ENCODE measurements around the gene PAFAH1B2. TPM values are rescaled to one million over a fixed set of nuclear protein-coding genes. Genes with fewer than 3 reads are reported as not detected.
"Not testable (repeated sequence)": the region's sequence is repeated elsewhere in the genome, so short reads cannot be mapped to it uniquely, and the experiment has no call there.

Gene PAFAH1B2
- total RNA-seq, 1 experiment from 2014 or later: 143 TPM

- no peak for DNase-seq
- Histone ChIP-seq H3K27me3 (no peaks in the 10 kb centered on the region), H3K9me3 (no peaks in the 10 kb centered on the region), H3K4me3 (no peak overlapping the region), H3K36me3 (no peaks in the 10 kb centered on the region)
These were observed 60.4 kb downstream of the PAFAH1B2 start for GRCh38 chr11:117204283-117205080.

GRCh38 chr11:117205211-117205818, 61.2 kb downstream of the PAFAH1B2 start:
- DNase-seq: no peak
- Histone ChIP-seq H3K36me3 (no peaks in the 10 kb centered on the region), H3K9me3 (no peaks in the 10 kb centered on the region), H3K27me3 (no peaks in the 10 kb centered on the region), H3K4me3 (no peak overlapping the region)

DNA sequence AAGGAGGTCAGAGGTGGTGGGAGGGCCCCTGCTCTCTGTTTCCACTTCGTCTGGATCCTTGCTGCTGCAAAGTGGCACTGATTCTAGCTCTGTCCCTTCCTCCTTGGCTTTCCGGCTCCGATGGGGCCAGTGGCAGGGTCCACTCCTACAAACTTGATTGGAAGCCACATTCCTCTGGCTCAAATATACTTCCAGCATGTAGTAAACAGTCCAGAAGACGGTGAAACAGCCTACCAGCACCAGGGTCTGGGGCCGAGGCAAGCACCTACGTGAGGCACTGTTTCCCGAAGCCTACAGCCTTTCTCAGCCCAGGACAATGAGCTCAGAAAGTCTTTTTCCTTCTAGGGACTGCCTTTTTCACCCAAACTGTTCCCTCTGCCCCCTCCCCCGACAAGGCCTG, 62.0 kb downstream of the PAFAH1B2 start:
- not testable (repeated sequence) for H3K9me3 ChIP-seq, H3K27me3 ChIP-seq, DNase-seq, H3K36me3 ChIP-seq, H3K4me3 ChIP-seq

DNA sequence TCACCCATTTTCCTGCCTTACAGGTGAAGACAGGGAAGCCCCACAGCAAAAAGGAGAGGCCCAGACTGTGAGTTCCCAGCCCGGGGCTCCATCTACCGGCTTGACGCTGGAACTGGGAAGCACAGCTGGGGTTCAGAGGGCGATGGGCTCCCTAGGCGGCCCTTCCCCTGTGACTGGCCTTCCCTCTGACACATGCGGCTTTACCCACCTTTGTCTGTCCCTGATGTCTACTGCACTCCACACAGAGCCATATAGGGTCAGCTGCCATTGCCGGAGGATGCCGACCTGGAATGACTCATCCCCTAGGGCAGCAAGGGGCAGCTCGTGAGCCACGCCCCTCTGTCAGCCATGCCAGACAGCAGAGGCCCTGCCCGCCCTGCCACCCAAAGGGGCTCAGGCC, 62.8 kb downstream of the PAFAH1B2 start:
- H3K9me3 ChIP-seq, DNase-seq, H3K36me3 ChIP-seq, H3K27me3 ChIP-seq, H3K4me3 ChIP-seq: not testable (repeated sequence)

DNA sequence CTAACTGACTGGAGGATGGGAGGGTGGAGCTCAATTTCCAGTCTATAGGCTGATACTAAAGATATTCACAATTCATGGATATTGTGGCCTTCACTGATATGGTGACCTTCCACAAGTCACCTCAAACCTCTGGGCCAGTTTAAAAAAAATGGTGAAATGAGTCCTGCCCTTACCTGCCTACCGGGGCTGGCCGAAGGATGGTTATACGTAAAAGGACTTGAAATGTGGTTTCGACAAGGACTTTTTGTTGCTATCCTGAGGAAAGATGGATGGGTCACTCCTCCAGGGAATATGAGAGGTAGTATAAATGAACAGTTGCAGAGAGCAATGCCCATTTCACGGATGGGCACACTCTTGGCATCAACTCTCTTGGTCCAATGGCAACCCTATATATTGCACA, 63.4 kb downstream of the PAFAH1B2 start:
- H3K27me3 ChIP-seq, H3K9me3 ChIP-seq, DNase-seq, H3K36me3 ChIP-seq, H3K4me3 ChIP-seq: not testable (repeated sequence)

DNA sequence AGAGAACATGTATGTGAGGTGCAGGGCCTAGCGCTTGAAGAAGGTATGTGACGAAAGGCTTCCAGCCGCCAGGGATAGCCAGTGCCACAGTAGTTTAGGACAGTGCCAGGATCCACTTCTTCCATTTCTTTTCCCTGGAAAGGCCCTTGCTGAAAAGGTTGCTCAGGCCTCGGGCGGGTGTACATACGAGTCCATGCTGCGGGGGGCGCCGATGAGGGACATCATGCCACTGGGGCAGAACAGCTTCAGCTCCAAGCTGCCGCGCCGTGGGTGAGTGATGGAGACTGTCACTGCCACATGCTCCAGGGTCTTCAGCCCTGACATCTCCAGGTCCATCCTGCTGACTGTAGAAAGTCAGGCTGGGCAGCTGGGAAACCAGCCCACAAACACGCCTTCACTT, 64.6 kb downstream of the PAFAH1B2 start:
- not testable (repeated sequence) for H3K9me3 ChIP-seq, H3K27me3 ChIP-seq, H3K4me3 ChIP-seq, H3K36me3 ChIP-seq, DNase-seq

- DNase-seq, H3K36me3 ChIP-seq, H3K27me3 ChIP-seq, H3K4me3 ChIP-seq, H3K9me3 ChIP-seq: not testable (repeated sequence)
These were observed 65.5 kb downstream of the PAFAH1B2 start for GRCh38 chr11:117209351-117210125.

DNA sequence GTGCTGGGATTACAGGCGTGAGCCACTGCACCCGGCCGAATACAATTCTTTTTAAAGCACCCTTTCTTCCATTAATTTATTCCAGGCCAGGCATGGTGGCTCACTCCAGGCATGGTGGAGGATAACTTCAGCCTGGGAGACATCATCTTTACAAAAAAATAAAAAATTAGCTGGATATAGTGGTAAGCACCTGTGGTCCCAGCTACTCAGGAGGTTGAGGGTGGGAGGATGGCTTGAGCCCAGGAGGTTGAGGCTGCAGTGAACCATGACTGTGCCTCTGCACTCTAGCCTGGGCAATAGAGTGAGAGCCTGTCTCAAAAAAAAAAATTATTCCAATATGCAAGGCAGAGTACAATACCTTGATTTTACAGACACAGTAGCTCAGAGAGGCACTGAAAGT, 66.5 kb downstream of the PAFAH1B2 start:
- H3K9me3 ChIP-seq: no peaks in the 10 kb centered on the region
- no peak overlapping the region for H3K4me3 ChIP-seq
- DNase-seq: no peak
- H3K36me3 ChIP-seq: peaks cover 3% of the 10 kb centered on the region
- no peaks in the 10 kb centered on the region for H3K27me3 ChIP-seq

DNA sequence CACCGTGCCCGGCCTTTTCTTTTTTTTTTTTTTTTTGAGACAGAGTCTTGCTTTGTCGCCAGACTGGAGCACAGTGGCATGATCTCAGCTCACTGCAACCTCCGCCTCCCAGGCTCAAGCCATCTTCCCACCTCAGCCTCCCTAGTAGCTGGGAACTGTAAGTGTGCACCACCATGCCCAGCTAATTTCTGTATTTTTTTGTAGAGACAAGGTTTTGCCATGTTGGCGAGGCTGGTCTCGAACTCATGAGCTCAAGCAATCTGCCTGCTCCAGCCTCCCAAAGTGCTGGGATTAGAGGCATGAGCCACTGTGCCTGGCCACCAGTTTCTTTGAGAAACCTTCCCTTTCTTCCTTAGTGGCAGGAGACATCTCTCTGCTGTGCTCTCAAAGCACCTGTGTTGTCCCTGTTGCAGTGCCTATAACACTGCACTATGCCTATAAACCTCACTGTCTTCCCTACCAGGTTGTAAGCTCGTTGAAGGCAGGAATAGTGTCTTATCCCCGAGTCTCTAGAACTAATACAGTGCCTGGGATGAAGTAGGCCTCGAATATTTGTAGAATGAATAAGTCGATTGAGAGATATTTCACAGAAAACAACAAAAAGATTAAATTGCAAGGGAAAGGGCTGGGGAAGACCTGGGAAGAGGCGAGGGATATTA, 68.7 kb downstream of the PAFAH1B2 start:
- Histone ChIP-seq H3K4me3 (no peak overlapping the region), H3K27me3 (no peaks in the 10 kb centered on the region), H3K36me3 (peaks cover 10% of the 10 kb centered on the region), H3K9me3 (no peaks in the 10 kb centered on the region)
- DNase-seq: no peak

DNA sequence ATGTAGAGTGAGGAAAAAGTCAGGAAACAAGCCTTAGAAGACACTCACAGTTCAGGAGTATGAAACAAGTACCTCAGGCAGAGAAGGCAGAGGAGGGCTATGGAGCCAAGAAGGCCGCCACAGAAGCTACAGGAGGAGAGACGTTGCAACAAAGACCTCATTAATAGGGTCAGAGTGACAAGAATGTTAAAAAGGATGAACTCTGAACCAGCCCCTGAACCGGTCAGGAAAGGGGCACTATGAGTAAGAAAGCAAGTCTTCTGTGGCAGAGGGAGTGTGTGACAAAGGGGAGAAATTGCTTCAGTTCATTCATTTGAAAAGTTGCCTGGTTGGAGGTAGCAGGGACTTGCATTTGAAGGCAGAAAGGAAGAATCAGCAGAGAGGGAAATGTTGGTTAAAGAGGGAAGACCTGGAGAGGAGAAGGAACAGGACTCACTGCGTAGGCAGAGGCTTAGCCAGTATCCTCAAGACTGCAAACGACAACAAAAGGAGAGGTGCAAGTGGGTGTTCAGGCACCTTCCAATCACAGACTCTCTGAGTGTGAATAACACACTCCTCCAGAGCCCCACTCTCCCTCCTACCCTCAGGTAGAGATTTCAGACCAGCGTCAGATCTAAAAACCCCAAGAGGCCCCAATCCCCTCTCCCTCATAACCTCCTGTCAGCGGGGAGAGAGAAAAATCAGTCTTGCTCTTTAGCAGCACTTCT, 70.5 kb downstream of the PAFAH1B2 start:
- H3K9me3 ChIP-seq: no peaks in the 10 kb centered on the region
- no peak for DNase-seq
- no peaks in the 10 kb centered on the region for H3K27me3 ChIP-seq
- H3K4me3 ChIP-seq: no peak overlapping the region
- peaks cover 23% of the 10 kb centered on the region for H3K36me3 ChIP-seq

DNA sequence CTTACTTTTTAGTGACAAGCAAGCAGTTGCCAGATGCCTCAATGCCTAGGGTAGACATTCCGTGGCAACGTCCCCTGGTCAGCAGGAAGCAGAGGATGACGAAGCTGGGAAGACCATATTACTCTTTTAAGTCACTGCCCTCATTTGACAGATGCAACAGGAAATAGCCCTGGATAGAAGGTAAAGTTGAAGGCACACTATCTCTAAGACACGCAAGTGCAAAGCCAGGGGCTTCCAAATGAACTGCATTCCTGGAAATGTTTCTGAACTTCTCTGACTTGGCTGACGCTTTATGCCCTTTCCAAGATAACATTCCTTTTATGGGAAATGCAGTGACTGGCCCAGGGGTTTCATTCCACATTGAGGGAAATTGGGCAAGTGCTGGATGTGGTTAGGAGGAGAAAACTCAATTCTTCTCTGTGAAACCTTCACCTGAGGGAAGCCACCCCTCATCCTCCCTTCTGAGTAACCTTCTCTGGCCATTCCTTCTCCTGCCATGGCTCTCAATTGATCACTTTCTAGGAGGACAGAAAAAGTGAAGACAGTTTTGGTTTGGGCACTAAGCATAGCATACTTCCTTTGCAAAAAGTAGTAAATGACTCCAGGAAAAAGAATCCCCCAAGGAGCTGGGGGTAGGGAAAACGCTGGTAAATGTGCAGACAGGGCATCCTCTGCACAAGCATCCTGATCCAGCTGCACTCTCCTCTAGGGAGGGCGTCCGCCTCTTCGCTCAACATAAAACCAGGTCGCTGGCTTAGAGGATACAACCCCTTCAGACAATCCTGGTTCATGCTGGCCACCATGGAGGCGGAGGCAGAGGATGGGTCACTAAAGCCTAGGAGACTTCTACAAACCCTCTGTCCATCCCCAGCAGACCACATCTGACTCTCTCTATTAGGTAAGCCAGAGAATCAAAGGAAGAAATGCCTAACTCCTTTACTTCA, 73.3 kb downstream of the PAFAH1B2 start:
- peaks cover 39% of the 10 kb centered on the region for H3K36me3 ChIP-seq
- H3K27me3 ChIP-seq: no peaks in the 10 kb centered on the region
- DNase-seq: no peak
- H3K9me3 ChIP-seq: no peaks in the 10 kb centered on the region
- no peak overlapping the region for H3K4me3 ChIP-seq

DNA sequence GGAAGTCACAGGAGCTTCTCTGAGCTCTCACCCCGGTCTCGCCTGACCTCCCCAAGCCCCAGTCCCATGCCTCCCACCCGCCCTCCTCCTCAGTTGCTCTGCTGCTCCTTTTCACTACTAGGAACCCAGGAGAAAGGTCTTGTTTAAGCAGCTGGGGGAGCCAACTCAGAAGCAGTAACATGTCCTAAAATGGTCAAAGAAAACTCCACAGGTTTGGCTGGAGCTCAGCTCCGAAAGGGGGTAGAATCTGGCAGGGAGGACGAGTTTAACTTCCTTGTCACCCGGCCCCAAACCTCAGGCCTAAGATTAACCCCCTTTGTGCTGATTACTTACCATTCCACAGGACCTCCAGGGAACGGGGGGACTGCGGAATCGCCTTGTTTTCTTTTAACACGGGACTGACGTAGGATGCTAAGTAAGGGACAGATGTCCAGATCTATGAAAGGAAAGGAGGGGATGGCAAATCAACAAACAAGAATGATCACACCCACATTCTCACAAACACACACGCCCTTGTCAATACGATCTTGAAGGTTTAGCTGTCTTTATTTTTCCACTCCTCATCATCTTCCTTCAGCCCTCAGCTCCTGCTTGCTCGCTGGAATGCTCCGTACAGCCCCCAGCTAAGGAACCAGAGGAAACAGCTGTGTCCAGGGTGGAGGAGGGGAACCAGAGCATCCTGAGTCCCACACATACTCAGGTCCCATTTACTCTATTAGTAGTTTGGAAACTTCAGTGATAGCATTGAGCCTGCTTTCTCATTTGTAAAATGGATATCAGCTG, 74.2 kb downstream of the PAFAH1B2 start:
- DNase-seq: no peak
- peaks cover 42% of the 10 kb centered on the region for H3K36me3 ChIP-seq
- H3K9me3 ChIP-seq: no peaks in the 10 kb centered on the region
- no peaks in the 10 kb centered on the region for H3K27me3 ChIP-seq
- H3K4me3 ChIP-seq: no peak overlapping the region

DNA sequence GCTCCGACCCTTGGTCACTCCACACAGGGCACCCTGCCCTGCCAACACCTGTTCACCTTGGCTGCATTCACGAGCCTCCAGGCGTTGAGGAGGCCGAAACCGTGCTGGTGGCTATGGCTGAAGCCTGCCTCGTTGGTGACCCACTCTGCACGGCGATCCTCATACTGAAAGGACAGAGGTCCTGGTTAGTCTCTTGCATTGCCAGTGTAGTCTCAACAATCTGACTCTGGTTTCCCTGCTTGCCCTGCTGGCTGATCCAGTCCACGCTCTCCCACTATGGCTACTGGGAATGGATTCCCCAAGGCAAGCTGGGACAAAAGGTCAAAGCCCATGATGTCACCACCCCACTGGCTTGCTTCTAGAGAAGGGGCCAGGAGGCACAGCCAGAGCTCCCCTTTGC, 74.9 kb downstream of the PAFAH1B2 start:
- H3K27me3 ChIP-seq: no peaks in the 10 kb centered on the region
- H3K4me3 ChIP-seq: no peak overlapping the region
- DNase-seq: no peak
- peaks cover 43% of the 10 kb centered on the region for H3K36me3 ChIP-seq
- no peaks in the 10 kb centered on the region for H3K9me3 ChIP-seq

- peaks cover 46% of the 10 kb centered on the region for H3K36me3 ChIP-seq
- H3K27me3 ChIP-seq: no peaks in the 10 kb centered on the region
- H3K9me3 ChIP-seq: no peaks in the 10 kb centered on the region
- H3K4me3 ChIP-seq: no peak overlapping the region
- no peak for DNase-seq
These were observed 75.4 kb downstream of the PAFAH1B2 start for GRCh38 chr11:117219455-117219854.

- Histone ChIP-seq H3K27me3 (no peaks in the 10 kb centered on the region), H3K4me3 (no peak overlapping the region), H3K9me3 (no peaks in the 10 kb centered on the region), H3K36me3 (peaks cover 46% of the 10 kb centered on the region)
- no peak for DNase-seq
These were observed 75.9 kb downstream of the PAFAH1B2 start for GRCh38 chr11:117219995-117220394.
